Measurements from ENCODE around the gene PRKCA.

PRKCA gene

DNA sequence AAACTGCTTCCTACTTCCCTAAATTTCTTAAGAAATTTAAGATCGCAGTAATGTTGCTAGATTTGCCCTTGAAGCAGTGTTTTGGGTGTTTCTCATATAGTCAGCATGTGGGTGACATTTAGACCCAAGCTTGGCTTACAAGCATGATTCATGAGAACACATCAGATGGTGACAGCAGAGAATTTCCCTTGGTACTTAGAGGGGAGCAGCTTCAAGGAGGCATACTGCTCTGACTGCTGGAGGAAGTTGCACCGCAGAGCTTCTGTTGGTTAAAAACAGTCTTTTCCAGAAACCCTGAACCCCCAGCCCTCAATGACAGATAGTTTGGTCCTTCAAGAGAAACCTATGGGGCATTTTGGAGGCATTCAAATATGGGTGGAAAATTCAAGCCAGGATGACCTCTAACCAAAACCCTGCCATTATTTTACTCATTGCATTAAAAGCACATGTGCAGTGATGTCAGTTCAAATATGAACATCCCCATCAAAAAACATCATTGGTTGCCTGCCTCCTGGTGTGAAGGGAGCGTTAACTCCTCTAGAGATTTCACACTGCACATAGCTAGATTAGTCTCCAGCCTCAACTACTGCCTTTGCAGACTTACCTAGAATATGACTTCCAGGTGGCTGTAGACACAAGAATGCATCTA, 331.0 kb downstream of the PRKCA start:
- no peak overlapping the region for H2AFZ ChIP-seq (ENCODE audit: low read depth, low read length)
- H3K4me3 ChIP-seq (ENCODE audit: low read length) = no peak overlapping the region
- H3K9me3 ChIP-seq (ENCODE audit: low read length) = no peaks in the 10 kb centered on the region

DNA sequence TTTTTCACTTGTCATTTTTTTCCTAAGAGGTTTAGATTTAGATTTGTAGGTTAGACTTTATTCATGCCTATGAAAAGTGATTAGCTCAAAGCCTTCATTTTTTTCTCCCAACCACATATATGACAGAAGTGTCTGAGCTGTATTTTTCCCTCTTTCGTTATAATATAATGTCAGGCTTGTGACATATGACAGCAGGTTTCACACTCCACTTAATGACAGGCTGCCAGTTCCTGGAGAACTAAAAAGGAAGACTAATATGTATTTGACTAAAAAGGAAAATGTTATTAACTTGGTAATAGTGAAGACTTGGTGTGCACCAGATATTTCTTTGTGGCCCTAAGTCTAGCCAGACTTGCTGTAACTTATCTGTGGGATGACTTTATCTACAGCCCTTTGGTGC, 331.8 kb downstream of the PRKCA start:
- Histone ChIP-seq H2AFZ (ENCODE audit: low read depth, low read length) (no peak overlapping the region), H3K4me3 (ENCODE audit: low read length) (no peak overlapping the region), H3K9me3 (ENCODE audit: low read length) (no peaks in the 10 kb centered on the region), H3K27me3 (ENCODE audit: insufficient read depth, low read length) (no peaks in the 10 kb centered on the region), H3K4me1 (ENCODE audit: insufficient read depth, low read length) (no peaks in the 10 kb centered on the region), H3K36me3 (ENCODE audit: insufficient read depth, low read length) (no peaks in the 10 kb centered on the region)

More for the DNA sequence above, 331.0 kb downstream of the PRKCA start:
- no peaks in the 10 kb centered on the region for H3K27me3 ChIP-seq (ENCODE audit: insufficient read depth, low read length)
- H3K36me3 ChIP-seq (ENCODE audit: insufficient read depth, low read length) = no peaks in the 10 kb centered on the region
- no peaks in the 10 kb centered on the region for H3K4me1 ChIP-seq (ENCODE audit: insufficient read depth, low read length)

DNA sequence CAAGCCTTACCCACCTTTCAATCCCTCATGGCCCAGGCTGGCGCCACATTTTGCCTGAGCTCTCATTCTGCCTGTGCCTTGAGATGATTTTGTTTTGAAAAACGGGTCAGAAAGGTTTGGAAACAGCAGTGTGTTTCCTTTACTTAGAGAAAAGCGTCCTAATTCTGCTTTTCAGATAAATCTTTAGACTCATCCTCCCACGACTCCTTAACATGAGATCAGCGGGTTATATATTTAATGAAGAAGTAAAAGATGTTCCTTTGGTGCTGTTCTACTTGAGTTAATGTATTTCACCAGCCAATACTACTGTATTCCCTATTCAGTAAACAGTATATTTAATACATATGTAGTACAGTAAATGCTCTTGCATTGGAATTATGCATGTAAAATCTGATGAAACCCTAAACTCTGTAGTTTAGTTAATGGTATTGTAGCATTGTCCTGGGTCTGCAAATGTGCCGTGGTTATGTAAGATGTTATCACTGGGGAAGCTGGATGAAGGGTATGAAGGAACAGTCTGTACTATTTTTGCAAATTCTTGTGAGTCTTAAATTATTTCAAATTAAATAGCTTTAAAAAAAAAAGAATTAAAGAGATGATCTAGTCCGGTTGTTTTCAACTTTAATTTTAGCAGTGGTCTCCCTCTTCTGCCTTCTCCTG, 333.1 kb downstream of the PRKCA start:
- Histone ChIP-seq H3K4me3 (ENCODE audit: low read length) (no peak overlapping the region), H3K9me3 (ENCODE audit: low read length) (peaks cover 1% of the 10 kb centered on the region), H3K27me3 (ENCODE audit: insufficient read depth, low read length) (no peaks in the 10 kb centered on the region), H2AFZ (ENCODE audit: low read depth, low read length) (no peak overlapping the region), H3K36me3 (ENCODE audit: insufficient read depth, low read length) (no peaks in the 10 kb centered on the region), H3K4me1 (ENCODE audit: insufficient read depth, low read length) (no peaks in the 10 kb centered on the region)

DNA sequence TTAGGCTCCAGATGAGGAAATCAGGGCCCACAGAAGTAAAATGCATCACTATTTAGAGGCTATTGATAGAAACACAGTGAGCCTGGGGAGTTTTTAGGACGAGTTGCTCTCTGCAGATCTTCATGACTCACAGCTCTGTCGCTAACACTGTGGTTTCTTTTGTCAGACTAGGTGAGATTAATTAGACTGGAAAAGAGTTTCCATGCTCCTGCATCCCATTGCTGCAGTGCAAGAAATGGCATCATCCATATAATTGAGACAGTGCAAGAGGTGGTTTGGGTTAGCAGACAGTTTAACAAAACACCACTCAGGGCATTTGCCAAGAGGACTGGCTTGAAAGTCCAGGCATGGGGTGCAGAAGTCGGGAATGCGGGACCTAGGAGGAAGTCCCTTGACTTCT, 333.7 kb downstream of the PRKCA start:
- H3K36me3 ChIP-seq (ENCODE audit: insufficient read depth, low read length) = no peaks in the 10 kb centered on the region
- H3K4me3 ChIP-seq (ENCODE audit: low read length) = no peak overlapping the region
- H3K27me3 ChIP-seq (ENCODE audit: insufficient read depth, low read length) = no peaks in the 10 kb centered on the region
- H3K4me1 ChIP-seq (ENCODE audit: insufficient read depth, low read length) = no peaks in the 10 kb centered on the region
- H3K9me3 ChIP-seq (ENCODE audit: low read length) = peaks cover 2% of the 10 kb centered on the region
- no peak overlapping the region for H2AFZ ChIP-seq (ENCODE audit: low read depth, low read length)

DNA sequence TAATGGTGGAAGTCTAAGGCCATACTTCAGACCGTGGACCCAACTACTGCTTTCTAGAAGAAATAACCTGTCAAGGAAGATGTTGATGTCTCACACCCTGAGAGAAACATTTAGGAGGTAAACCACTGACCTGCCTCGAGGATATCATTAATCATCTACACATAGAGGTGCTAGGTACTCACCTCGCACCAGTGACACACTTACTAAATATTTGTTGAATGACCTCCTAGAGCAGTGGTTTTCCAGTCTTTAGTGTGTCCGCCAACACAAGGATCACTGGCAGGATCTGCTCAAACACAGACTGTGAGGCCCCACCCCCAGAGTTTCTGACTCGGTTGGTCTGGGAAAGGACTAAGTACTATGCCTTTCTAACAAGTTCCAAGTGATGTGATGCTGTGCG, 335.1 kb downstream of the PRKCA start:
- Histone ChIP-seq H3K36me3 (ENCODE audit: insufficient read depth, low read length) (no peaks in the 10 kb centered on the region), H2AFZ (ENCODE audit: low read depth, low read length) (no peak overlapping the region), H3K4me1 (ENCODE audit: insufficient read depth, low read length) (no peaks in the 10 kb centered on the region), H3K4me3 (ENCODE audit: low read length) (no peak overlapping the region), H3K27me3 (ENCODE audit: insufficient read depth, low read length) (no peaks in the 10 kb centered on the region), H3K9me3 (ENCODE audit: low read length) (peaks cover 2% of the 10 kb centered on the region)

DNA sequence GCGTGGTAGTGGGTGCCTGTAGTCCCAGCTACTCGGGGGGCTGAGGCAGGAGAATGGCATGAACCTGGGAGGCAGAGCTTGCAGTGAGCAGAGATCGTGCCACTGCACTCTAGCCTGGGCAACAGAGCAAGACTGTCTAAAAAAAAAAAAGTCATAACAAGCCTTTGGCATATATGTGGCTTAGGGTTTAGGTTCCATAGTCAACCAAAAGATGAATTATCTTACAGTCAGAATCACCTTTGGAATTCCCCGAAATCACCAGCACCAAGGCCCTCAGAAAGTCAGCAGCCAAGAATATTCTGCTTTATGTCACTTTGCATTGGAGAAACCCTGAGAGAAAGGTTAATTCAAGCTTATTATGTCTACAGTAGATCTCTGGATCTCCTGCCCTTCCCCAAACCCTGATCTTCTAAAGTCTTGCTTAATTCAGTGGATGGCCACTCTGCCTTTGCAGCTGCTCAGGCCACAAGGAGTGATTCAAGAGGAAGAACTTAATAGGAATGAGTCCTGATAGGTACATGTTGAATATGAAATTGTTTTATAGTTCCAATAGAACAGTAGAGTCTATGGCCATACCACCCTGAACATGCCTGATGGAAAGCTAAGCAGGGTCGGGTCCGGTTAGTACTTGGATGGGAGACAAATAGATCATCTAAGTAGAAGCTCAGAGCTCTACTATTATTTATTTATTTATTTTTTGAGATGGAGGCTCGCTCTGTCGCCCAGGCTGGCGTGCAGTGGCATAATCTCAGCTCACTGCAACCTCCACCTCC, 336.5 kb downstream of the PRKCA start:
- Histone ChIP-seq H3K27me3 (ENCODE audit: insufficient read depth, low read length) (no peaks in the 10 kb centered on the region), H2AFZ (ENCODE audit: low read depth, low read length) (no peak overlapping the region), H3K4me3 (ENCODE audit: low read length) (no peak overlapping the region), H3K36me3 (ENCODE audit: insufficient read depth, low read length) (no peaks in the 10 kb centered on the region), H3K4me1 (ENCODE audit: insufficient read depth, low read length) (peaks cover 10% of the 10 kb centered on the region), H3K9me3 (ENCODE audit: low read length) (peaks cover 2% of the 10 kb centered on the region)

DNA sequence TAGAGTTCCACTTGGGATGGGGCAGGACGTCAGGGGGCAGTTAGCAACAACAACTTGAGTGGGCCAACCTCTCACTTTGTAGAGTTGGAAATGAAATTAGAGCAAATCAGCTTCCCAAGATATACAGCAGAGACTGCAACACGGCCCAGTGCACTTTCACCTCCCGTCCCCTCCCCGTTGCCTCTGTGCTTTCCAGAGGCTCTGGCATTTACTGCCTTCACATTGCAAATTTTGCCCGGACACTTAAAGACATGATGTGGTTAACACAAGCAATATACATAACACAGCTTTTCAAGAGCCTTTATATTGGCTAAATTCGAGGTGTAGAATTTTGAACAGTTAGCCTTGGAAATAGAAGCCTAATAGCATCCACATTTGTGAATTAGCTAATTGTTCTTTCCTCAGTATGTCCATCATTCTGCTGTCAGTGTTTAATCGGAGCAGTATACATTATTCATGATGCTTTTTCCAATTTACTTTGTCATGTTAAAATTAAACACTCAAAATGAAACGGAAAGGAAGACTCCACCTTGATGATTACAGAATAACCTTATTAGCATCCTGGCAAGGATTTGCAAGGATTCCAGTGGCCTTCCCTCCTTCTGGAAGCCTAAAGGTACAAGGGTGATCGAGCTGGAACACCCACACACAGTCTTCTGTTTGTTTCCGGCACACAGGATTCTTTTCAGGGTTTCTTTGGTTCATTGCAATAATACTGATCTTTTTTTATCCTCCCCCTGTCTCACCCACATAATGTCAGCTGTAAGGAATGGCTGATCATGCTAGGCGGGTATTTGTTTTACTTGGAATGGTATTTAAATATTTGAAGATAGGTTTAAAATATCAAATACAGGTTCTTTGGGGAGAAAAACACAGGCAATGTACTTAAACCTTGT, 341.6 kb downstream of the PRKCA start:
- Histone ChIP-seq H3K36me3 (ENCODE audit: insufficient read depth, low read length) (no peaks in the 10 kb centered on the region), H3K4me1 (ENCODE audit: insufficient read depth, low read length) (peaks cover 19% of the 10 kb centered on the region), H3K4me3 (ENCODE audit: low read length) (no peak overlapping the region), H3K27me3 (ENCODE audit: insufficient read depth, low read length) (no peaks in the 10 kb centered on the region), H3K9me3 (ENCODE audit: low read length) (peaks cover 2% of the 10 kb centered on the region), H2AFZ (ENCODE audit: low read depth, low read length) (no peak overlapping the region)

DNA sequence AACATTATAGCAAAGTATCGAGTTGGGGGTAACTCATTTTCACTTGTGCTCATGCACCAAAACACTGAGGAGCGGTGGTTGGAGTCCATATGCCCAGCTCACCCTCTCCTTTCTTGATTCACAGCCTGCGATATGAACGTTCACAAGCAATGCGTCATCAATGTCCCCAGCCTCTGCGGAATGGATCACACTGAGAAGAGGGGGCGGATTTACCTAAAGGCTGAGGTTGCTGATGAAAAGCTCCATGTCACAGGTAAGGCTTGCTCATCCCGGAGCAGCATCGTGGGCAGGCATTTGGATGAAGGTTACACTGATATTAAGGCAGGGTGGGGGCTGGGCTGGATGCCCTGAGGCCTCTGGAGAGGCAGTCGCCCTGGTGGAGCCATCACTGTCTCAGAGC, 342.8 kb downstream of the PRKCA start:
- H3K27me3 ChIP-seq (ENCODE audit: insufficient read depth, low read length) = no peaks in the 10 kb centered on the region
- H3K4me1 ChIP-seq (ENCODE audit: insufficient read depth, low read length) = peaks cover 19% of the 10 kb centered on the region
- H3K9me3 ChIP-seq (ENCODE audit: low read length) = peaks cover 2% of the 10 kb centered on the region
- H3K36me3 ChIP-seq (ENCODE audit: insufficient read depth, low read length) = no peaks in the 10 kb centered on the region
- H2AFZ ChIP-seq (ENCODE audit: low read depth, low read length) = no peak overlapping the region
- H3K4me3 ChIP-seq (ENCODE audit: low read length) = no peak overlapping the region

DNA sequence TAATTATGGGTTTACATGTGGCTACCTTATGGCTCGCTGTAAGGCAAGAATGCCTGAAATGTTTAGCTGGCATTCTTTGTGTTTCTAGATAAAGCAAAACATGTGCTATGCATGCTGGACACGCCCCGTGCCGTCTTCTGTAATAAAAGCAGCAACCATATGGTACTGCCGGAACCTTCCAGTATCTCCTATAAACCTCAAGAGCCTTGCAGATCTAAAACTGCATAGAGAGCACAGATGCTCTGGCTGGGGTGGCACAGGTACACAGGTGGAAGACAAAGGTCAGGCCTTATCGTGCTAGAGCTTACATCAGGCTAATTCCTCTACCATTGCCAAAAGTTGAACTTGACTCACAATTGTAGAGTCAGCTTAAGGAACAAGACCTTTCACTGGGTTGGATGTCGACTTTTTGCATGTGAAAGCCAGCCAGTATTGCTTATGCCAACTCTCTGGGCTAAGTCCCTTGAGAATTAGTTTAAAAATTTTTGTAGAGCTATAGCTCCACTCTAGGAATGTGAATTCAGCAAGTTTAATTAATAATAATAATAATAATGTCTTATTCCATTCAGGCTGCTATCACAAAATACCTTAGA, 345.1 kb downstream of the PRKCA start:
- no peak overlapping the region for H3K4me3 ChIP-seq (ENCODE audit: low read length)
- no peak overlapping the region for H2AFZ ChIP-seq (ENCODE audit: low read depth, low read length)
- H3K36me3 ChIP-seq (ENCODE audit: insufficient read depth, low read length) = no peaks in the 10 kb centered on the region
- H3K27me3 ChIP-seq (ENCODE audit: insufficient read depth, low read length) = no peaks in the 10 kb centered on the region
- no peaks in the 10 kb centered on the region for H3K9me3 ChIP-seq (ENCODE audit: low read length)
- H3K4me1 ChIP-seq (ENCODE audit: insufficient read depth, low read length) = peaks cover 19% of the 10 kb centered on the region

DNA sequence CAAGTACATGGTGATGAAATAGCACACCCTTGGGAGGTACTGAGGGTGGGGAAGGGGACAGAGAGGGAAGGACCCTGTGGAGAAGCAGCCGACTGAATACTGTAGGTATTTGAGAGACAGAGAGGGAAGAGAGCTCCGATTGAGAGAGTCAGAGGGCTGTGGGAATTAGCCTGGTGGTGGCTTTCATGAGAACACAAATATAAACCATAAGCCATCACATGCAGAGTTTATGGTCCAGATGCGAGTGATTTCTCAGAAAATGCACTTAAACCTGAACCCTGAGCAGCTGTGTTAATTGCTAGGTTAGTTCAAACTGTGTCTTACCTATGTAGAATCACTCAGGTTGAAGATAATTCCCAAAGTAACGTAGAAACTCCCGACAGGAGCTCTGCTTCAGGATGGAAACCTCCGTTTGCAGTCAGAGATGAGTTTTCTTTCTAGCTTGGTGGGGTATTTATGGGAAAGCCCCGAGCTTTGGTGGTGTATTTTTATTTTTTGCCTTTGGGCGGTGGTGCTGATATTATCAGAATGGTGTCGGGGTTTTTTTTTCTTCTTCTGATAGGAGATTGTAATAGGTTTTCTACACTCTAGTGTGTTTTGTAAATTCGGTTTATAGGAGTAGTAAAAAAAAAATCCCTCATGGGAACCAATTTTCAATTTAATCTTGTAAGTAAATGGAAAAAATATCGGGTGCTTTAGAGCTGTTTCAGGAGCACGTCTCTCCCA, 347.6 kb downstream of the PRKCA start:
- H3K9me3 ChIP-seq (ENCODE audit: low read length) = no peaks in the 10 kb centered on the region
- H2AFZ ChIP-seq (ENCODE audit: low read depth, low read length) = no peak overlapping the region
- H3K4me3 ChIP-seq (ENCODE audit: low read length) = no peak overlapping the region
- no peaks in the 10 kb centered on the region for H3K4me1 ChIP-seq (ENCODE audit: insufficient read depth, low read length)
- H3K36me3 ChIP-seq (ENCODE audit: insufficient read depth, low read length) = no peaks in the 10 kb centered on the region
- no peaks in the 10 kb centered on the region for H3K27me3 ChIP-seq (ENCODE audit: insufficient read depth, low read length)

DNA sequence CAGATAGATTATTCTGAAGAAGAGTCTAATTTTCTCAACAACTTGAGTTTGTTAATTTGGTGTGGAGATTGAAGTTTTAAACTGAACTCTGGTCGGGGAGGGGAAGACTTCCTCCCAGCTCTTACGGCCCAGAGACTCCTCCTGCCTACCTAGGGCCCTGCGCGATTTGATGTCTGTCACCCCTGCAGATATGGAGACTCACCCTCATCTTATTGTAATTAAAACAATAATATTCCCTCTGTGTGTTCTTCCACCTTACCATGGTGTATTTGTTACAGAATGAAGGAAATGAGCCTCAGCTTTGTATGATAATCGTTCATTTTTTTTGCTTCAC, 348.1 kb downstream of the PRKCA start:
- no peaks in the 10 kb centered on the region for H3K36me3 ChIP-seq (ENCODE audit: insufficient read depth, low read length)
- no peak overlapping the region for H2AFZ ChIP-seq (ENCODE audit: low read depth, low read length)
- H3K4me3 ChIP-seq (ENCODE audit: low read length) = no peak overlapping the region
- no peaks in the 10 kb centered on the region for H3K27me3 ChIP-seq (ENCODE audit: insufficient read depth, low read length)
- H3K9me3 ChIP-seq (ENCODE audit: low read length) = no peaks in the 10 kb centered on the region
- peaks cover under 1% of the 10 kb centered on the region for H3K4me1 ChIP-seq (ENCODE audit: insufficient read depth, low read length)

DNA sequence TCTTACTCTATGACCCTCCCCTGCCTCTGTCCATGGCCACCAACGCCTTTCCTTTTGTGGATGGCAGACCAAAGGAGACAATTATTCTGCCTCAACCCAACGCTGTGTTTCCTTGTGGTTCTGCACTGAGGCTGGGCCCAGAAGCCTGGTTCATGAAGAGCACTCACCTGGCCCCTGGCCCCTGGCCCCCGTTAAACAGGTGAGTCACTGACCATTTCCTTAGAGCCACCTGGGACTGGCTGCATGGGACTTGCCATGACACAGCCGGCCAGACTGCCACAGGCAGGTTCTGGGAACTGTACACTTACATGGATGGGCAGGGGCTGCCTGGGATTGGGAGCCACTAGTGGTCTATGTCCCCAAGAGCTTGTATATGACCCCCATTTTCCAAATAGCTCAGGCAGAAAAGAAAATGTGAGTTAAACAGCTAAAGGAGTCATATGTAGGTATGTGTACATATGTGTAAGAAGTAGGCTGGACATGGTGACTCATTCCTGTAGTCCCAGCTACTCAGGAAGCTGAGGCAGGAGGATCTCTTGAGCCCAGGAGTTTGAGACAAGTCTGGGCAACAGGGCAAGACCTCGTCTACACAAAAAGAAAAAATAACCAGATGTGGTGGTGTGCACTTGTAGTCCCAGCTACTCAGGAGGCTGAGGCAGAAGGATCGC, 350.6 kb downstream of the PRKCA start:
- H3K36me3 ChIP-seq (ENCODE audit: insufficient read depth, low read length) = no peaks in the 10 kb centered on the region
- H3K27me3 ChIP-seq (ENCODE audit: insufficient read depth, low read length) = no peaks in the 10 kb centered on the region
- no peak overlapping the region for H2AFZ ChIP-seq (ENCODE audit: low read depth, low read length)
- no peaks in the 10 kb centered on the region for H3K9me3 ChIP-seq (ENCODE audit: low read length)
- H3K4me3 ChIP-seq (ENCODE audit: low read length) = no peak overlapping the region
- H3K4me1 ChIP-seq (ENCODE audit: insufficient read depth, low read length) = peaks cover 18% of the 10 kb centered on the region

Measured in neuron (in vitro differentiated cells).